ENCODE data around the gene TAS1R1.

DNA sequence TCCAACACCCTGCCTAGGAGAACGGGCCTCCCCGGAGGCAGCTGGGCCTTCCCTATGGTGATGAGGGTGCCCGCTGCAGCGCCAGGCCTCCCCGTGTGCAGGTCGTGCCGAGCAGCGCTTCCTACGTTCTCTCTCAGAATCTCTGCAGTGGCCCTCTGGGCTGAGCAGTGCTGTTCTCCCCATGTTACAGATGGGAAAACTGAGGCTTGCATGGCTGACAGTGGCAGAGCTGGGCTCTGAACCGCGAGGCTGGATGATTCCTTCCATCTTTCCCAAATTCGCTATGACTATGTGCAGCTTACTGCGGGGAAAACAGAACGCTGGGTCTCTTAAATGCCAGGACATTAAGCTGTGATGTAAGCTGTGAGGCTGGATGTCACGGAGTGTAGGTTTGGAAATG, 38.7 kb downstream of the TAS1R1 start:
- TF ChIP-seq, protein P1, sequence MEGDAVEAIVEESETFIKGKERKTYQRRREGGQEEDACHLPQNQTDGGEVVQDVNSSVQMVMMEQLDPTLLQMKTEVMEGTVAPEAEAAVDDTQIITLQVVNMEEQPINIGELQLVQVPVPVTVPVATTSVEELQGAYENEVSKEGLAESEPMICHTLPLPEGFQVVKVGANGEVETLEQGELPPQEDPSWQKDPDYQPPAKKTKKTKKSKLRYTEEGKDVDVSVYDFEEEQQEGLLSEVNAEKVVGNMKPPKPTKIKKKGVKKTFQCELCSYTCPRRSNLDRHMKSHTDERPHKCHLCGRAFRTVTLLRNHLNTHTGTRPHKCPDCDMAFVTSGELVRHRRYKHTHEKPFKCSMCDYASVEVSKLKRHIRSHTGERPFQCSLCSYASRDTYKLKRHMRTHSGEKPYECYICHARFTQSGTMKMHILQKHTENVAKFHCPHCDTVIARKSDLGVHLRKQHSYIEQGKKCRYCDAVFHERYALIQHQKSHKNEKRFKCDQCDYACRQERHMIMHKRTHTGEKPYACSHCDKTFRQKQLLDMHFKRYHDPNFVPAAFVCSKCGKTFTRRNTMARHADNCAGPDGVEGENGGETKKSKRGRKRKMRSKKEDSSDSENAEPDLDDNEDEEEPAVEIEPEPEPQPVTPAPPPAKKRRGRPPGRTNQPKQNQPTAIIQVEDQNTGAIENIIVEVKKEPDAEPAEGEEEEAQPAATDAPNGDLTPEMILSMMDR (IDR thresholded peaks at IDR 0.05), result no peak
- TF ChIP-seq POLR2A (IDR thresholded peaks at IDR 0.05), result no peak
